Glutamatergic neuron (in vitro differentiated cells): ENCODE data around the gene SPP2. TPM values are rescaled to one million over a fixed set of nuclear protein-coding genes. Genes with fewer than 3 reads are reported as not detected.

Experiments
- DNase-seq: peaks from one replicate; pipeline ENCODE4 v3.0.0; 2022
- H3K27ac Mint-ChIP-seq: one replicate; pipeline ENCODE4 v1.8.0; 2020; ENCODE audit warnings: mild to moderate bottlenecking, mixed read lengths, inconsistent platforms; ENCODE audit not compliant: unreplicated experiment
- H3K27me3 Mint-ChIP-seq: one replicate; pipeline ENCODE4 v1.8.0; 2020; ENCODE audit warnings: mild to moderate bottlenecking, moderate library complexity, mixed read lengths, inconsistent platforms; ENCODE audit not compliant: unreplicated experiment
- H3K36me3 Mint-ChIP-seq: one replicate; pipeline ENCODE4 v1.8.0; 2020; ENCODE audit warnings: mild to moderate bottlenecking, mixed read lengths, inconsistent platforms; ENCODE audit not compliant: unreplicated experiment
- H3K4me1 Mint-ChIP-seq: one replicate; pipeline ENCODE4 v1.8.0; 2020; ENCODE audit warnings: mild to moderate bottlenecking, low read depth, mixed read lengths, inconsistent platforms; ENCODE audit not compliant: unreplicated experiment
- H3K4me3 Mint-ChIP-seq: one replicate; pipeline ENCODE4 v1.8.0; 2020; ENCODE audit warnings: mild to moderate bottlenecking, mixed read lengths, inconsistent platforms; ENCODE audit not compliant: unreplicated experiment
- H3K9me3 Mint-ChIP-seq: one replicate; pipeline ENCODE4 v1.8.0; 2020; ENCODE audit warnings: mild to moderate bottlenecking, moderate library complexity, mixed read lengths, inconsistent platforms; ENCODE audit not compliant: unreplicated experiment
- CTCF ChIP-seq: fragments of 200-600 bp; sonication (generic); IDR thresholded peaks from one replicate; pipeline ENCODE4 v1.5.0; 2021; ENCODE audit not compliant: partially characterized antibody, unreplicated experiment
- total RNA-seq: library from RNA; stranded (reverse); fragmentation: NEBNext Ultra II Directional; extraction: Animal tissue kit (Norgen Biotek cat#: 25700); gene quantifications from one replicate; pipeline ENCODE4 v1.2.1, GENCODE V29; 2021; ENCODE audit not compliant: unreplicated experiment

SPP2 gene
- total RNA-seq, 1 donor from 2014 or later = not detected

DNA sequence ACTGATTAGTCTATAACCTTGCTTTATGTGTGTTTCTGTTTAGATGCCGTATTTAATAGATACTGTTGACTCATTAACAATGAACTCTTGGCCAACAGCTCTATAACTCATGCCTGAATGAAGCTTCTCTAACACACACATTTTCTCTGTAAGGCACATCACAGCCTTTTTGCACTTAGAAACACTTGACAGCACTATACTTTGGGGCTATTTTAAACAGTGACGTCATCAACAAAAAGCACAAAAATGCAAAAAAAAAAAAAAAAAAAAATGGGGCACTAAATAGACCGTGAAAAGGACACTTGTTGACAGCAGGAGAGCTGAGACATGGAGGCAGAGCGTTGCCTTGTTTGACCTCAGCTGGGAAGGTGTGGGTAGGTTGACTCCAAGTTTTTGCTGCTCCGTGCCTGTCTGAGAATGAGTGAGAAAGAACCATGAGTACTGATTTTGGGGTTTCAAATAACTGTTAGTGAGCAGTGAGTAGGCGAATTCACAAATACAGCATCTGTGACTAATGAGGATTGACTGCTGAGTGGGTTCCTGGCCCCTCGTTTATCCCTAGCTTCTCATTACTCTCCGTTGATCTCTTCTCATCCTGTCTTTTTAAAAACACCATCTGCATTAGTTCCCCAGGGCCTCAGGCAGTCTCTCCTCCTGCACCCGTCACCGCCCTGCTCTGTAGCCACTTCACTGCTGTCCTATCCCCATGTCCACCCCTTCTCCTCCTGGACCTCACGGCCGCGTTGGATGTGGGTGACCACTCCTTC lies 24.4 kb downstream of the SPP2 start:
- DNase-seq = no peak
- TF ChIP-seq CTCF = no peak
- H3K4me3 Mint-ChIP-seq = no peak overlapping the region
- peaks cover 5% of the 10 kb centered on the region for H3K4me1 Mint-ChIP-seq
- peaks cover 6% of the 10 kb centered on the region for H3K36me3 Mint-ChIP-seq
- H3K9me3 Mint-ChIP-seq = peaks cover 4% of the 10 kb centered on the region
- H3K27ac Mint-ChIP-seq = no peak overlapping the region
- peaks cover 2% of the 10 kb centered on the region for H3K27me3 Mint-ChIP-seq

- H3K4me3 Mint-ChIP-seq = no peak overlapping the region
- peaks cover 2% of the 10 kb centered on the region for H3K27me3 Mint-ChIP-seq
These were observed 25.0 kb downstream of the SPP2 start for GRCh38 chr2:234075518-234075915.

GRCh38 chr2:234075947-234076346 lies 25.4 kb downstream of the SPP2 start:
- Mint-ChIP-seq H3K9me3 (peaks cover 4% of the 10 kb centered on the region), H3K4me1 (peaks cover 5% of the 10 kb centered on the region), H3K36me3 (peaks cover 2% of the 10 kb centered on the region), H3K27me3 (peaks cover 2% of the 10 kb centered on the region), H3K4me3 (no peak overlapping the region), H3K27ac (no peak overlapping the region)
- no peak for TF ChIP-seq CTCF
- no peak for DNase-seq

More at GRCh38 chr2:234075518-234075915, 25.0 kb downstream of the SPP2 start:
- Mint-ChIP-seq H3K4me1 (peaks cover 5% of the 10 kb centered on the region), H3K36me3 (peaks cover 6% of the 10 kb centered on the region), H3K9me3 (peaks cover 4% of the 10 kb centered on the region), H3K27ac (no peak overlapping the region)
- no peak for TF ChIP-seq CTCF
- DNase-seq = no peak

GRCh38 chr2:234076451-234076850 lies 25.9 kb downstream of the SPP2 start:
- TF ChIP-seq CTCF = no peak
- H3K4me3 Mint-ChIP-seq = no peak overlapping the region
- no peak for DNase-seq
- H3K27me3 Mint-ChIP-seq = peaks cover 2% of the 10 kb centered on the region
- H3K27ac Mint-ChIP-seq = no peak overlapping the region
- H3K4me1 Mint-ChIP-seq = peaks cover 5% of the 10 kb centered on the region
- H3K36me3 Mint-ChIP-seq = no peaks in the 10 kb centered on the region
- H3K9me3 Mint-ChIP-seq = peaks cover 6% of the 10 kb centered on the region

GRCh38 chr2:234078129-234078528 lies 27.6 kb downstream of the SPP2 start:
- Mint-ChIP-seq H3K4me1 (peaks cover 5% of the 10 kb centered on the region), H3K27ac (no peak overlapping the region), H3K36me3 (no peaks in the 10 kb centered on the region), H3K9me3 (peaks cover 6% of the 10 kb centered on the region), H3K4me3 (no peak overlapping the region), H3K27me3 (peaks cover 2% of the 10 kb centered on the region)
- DNase-seq = no peak
- no peak for TF ChIP-seq CTCF
